Hippocampal formation (tissue), 2 donors: Measurements from ENCODE around the gene NUFIP1.
"Not testable (repeated sequence)": the region's sequence is repeated elsewhere in the genome, so short reads cannot be mapped to it uniquely, and the experiment has no call there.

Experiments
- DNase-seq, 2 donors: peaks; one replicate each; lab custom pipeline; 2025; lab: John Stamatoyannopoulos, UW

The NUFIP1 gene

DNA sequence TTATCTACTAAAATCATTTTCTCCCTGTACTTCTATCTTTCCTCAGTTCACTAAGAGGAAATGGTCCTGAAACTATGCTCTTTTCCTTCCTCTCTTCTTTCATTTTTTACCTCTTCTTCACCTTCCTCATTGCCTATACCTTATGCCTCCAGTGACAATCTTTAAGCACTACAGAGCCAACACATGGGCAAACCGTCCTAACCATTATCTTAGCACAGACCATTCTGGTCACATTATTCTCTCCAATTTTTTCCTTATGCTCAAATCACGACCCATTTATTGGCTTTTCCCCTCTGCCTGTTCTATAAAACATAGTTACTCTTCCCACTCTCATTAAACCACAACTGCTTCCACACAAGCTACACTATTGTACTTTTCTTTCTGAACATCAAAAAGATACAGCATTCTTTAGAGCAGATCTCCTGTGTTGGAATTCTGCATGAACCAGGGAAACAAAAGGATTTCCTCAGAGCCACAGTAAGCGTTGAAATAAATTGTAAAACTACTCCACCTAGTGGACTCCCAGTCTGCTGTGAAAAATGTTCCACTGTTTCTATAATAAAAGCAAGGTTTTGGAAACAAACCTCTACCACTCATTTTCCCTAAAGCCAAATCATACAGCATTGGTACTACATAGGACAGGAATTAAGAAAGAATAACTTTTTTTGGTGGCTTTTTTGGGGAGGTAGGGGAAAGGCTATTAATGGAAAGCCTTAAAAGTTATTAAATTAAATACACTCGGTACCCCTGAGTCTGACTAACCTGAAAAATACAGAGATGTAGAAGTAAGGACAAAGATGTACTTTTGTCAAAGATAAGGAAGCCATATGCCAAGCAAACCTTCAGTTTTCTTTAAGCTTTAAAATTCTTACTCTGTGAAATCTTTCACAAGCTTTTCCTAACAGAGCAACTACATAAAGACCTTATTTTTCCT, 19.5 kb downstream of the NUFIP1 start:
- DNase-seq = peak in 1 of 2 donors; percentile 88

DNA sequence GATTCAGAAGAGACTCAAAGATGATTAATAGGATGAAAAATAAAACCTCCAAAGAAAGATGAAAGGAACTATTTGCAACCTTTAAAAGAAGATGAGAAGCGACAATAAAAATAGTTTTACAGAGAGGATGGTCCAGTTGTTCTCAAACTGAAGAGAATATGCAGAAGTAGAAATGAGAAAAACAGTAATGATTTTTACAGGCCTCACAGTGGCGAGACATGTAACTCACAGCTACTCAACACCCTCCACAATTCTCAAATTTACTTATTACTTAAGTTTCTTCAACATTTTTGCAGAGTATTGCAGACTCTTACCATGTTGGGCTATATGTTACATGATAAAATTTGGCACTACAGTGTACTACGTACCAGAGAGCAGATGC, 20.8 kb downstream of the NUFIP1 start:
- no peak for DNase-seq

DNA sequence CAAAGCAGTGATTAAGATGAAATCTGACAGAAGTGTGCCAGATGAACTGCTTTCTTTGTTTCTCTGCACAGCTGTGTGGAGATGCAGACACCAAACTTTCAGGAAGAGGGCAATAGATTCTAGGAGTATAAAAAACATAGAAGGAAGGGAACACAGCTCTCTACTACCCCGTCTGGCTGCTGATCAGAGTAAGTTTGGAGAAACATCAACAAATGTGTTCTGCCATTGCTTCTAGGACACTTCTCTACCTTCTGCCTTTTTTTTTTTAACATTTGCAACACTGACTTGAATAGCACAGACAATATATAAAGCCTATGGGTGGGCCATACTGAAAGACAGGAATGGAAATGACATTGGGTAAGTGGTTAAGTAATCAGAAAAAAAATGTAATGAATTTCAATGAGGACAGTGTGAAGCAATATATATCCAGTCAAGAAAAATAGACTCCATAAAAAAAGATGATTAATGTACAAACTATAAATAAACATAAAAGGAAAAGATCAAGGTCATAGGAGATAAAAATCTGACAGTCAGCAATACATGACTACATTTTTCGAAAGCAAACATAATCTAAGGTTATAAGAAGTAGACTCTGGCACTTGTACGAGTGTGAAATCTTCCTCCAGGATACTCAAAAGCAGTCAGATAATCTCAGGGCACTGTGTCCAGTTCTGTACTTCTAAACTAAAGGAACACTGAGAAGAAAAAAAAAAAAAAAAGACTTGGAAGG, 21.4 kb downstream of the NUFIP1 start:
- no peak for DNase-seq

DNA sequence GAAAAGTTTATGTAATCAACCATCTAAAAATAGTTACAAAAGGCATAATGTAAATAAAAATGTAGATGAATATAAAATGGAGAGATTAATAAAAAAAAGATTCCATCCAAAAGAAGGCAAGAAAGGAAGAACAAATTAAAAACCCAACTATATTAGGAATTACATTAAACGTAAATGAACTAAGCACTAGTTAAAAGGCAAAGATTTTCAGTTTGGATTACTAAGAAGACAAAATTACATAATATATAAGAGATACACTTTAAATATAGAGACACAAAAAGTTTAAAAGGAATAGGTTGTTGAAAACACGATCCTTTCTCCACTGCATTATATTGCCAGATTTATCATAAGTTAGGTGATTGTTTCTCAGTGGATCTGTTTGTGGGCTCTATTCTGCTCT, 27.3 kb downstream of the NUFIP1 start:
- DNase-seq = no peak

DNA sequence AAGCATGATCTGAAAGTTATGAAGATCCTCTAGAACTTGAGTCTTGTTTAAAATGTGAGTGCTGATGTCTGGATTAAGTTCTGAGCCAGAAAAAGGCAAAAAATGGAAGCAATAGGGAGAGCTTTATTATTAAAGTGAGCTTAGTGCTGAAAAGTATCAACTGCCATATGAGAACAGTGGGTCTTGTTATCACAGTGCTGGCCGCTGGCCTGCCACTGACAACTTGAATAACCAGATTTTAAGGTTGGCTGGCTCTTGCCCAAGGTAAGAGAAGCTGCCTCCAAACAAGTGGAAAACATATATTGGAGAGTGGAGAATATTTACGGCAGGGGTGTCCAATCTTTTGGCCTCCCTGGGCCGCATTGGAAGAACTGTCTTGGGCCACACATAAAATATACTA, 33.9 kb downstream of the NUFIP1 start:
- DNase-seq = no peak

DNA sequence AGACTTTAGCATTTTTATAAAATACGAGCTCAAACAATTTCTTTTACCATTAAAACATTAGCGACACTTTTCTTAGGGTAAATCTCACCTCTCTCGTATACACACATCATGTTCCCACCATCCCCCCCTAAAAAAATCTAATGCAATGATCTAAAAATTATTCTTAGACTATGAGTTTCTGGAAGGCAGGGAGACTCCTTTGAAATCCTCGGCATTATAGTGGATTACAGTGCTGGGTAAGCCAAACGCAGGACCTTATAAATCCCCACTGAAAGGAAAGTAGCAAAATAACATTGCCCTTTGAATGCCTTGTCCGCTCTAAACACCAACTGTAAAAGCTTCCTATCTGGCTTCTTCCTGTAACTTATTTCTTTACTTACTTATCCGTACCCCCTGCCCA, 35.0 kb downstream of the NUFIP1 start:
- DNase-seq = no peak

DNA sequence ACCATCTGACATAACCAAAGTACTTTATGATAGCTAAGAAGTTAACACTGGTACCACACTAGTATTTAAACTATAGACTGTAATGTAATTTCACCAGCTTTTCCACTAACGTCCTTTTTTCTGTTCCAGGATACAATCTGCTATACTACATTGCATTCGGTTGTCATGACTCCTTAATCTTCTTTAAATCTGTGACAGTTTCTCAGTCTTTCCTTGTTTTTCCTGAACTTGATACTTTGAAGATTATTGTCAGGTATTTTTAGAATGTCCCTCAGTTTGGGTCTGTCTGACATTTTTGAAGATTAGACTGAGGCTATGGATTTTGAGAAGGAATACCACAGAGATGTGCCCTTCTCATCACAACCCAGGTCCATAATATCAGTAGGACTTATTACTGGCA, 36.6 kb downstream of the NUFIP1 start:
- no peak for DNase-seq

DNA sequence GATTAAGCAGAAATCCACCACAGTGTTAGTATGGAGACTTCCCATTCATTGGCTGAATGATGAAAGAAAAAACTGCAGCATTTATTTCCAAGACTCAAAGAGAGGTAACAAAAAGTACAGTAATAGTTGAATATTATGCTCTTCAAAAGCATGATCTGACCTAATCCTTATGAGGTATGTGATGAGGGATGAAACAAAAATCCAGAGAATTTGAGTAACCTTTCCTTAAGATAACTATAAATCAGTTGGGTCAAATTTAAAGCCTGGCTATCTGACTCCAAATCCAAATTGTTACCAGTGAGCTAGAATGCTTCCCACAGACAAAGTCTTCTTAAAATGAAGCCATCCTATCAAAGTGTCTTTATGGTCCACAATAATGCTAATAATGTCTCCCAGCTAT, 38.1 kb downstream of the NUFIP1 start:
- DNase-seq = no peak

DNA sequence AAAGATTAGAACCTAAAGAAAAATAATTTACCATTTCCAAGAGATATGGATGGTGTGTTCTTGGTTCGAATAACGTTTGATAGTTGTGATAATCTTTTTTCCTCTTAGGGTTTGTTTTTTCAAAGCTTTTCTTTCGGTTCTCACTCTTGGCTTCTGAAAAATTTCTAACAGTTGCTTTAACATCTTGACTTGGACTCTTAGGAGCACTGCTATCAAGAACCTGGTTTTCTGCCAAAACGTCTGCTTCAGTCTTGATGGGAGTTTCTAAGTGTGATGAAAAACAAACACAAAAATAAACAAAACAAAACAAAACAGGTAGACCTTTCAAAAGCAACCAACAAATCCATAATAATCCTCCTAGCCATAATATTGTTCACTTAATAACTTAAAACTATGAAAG, 45.9 kb downstream of the NUFIP1 start:
- not testable (repeated sequence) for DNase-seq

DNA sequence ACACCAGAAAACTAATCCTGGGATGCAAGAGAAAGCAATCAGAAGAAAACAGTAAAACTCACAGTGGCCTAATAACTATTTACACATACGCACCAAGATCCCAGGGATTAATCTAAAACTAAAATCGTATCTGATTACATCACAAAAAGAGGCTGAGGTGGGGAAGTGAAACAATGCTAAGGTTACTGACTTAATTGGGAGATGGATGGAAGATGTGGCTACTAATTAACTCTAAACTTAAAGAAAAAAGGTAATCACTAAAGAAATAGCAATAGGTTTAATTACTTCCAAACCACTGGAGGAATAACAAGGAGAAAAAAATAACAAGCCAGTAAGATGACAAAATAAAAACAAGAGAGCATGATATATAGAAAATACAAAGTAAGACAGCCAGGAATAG, 50.4 kb downstream of the NUFIP1 start:
- no peak for DNase-seq

DNA sequence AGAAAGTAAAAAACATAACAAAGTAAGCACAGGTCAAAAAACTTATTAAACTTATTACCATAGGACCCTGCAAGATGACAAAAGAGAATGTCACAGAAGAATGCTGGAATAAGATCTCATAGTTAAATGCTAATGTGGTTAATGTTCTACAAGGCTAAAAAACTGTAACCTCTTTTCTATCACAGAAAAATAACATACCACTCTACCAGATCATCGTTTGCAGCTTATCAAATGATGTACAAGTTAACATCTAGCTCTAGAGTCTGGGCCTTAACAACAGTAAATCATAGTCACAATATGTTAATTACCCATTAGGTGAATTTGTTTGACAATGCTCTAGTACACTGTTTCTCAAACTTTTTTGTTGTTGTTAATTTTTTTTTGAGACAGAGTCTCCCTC, 53.0 kb downstream of the NUFIP1 start:
- DNase-seq = no peak

DNA sequence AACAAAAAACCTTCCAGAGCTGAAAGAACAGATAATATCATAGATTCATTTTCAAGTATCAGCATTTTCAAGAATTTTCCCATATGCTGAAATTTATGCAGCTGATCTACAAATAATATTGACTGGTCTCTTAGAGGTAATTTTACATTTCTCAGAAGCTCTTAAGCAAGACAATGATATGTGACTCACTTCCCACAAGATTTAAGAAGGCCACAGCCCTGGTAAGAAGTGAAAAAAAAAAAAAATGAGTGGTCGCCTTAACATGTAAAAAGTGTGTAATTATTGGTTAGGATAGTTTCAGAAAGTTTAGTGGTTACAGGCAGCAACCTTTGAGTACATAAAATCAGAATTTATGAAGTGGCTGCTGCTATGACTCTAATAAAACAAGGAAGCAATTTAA, 54.5 kb downstream of the NUFIP1 start:
- DNase-seq = no peak

DNA sequence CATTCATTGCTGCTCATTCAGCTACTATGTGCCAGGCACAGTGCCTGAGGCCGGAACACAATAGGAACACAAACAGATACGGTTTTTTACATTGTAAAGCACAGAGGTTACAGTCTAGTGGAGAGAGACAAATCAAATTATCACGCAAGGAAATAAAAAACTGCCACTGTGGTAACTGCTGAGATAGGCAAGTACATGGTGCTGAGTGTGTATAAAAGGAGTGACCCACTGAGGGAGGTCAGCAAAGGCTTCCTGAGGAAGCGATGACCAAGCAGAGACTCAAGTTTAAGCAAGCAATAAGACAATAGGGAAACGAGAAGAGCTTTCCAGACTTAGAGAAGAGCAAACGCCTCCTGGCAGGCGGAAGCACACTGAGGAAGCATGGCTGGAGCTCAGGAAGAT, 56.4 kb downstream of the NUFIP1 start:
- DNase-seq = no peak

DNA sequence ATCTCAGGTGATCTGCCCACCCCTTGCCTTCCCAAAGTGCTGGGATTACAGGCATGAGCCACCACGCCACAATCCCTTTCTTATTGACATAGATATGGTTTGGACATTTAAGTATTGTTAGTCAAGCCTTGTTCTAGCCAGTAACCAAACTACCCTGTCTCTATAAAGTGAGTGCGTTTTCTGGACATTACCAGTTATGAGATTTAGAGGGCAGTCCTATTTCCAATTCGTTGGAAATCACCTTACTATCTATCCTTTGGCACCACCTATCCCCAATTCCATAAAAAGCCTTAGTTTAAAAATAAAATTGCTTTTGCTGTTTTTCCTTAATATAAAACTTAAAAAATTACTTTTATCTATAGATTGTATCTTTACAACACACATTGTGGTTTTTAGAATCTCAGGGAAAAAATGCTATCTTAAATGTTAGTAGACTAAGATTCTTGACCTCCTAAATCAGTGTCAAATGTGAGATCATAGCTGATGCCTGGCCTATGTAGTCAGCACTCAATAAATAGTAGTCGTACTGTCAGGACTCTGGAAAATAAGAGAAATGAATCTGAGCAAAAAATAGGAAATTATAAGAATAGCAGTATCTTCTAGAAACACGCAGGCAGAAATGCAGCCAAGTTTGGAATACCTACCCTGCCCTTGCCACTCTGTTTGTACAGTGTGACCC, 57.0 kb downstream of the NUFIP1 start:
- no peak for DNase-seq

DNA sequence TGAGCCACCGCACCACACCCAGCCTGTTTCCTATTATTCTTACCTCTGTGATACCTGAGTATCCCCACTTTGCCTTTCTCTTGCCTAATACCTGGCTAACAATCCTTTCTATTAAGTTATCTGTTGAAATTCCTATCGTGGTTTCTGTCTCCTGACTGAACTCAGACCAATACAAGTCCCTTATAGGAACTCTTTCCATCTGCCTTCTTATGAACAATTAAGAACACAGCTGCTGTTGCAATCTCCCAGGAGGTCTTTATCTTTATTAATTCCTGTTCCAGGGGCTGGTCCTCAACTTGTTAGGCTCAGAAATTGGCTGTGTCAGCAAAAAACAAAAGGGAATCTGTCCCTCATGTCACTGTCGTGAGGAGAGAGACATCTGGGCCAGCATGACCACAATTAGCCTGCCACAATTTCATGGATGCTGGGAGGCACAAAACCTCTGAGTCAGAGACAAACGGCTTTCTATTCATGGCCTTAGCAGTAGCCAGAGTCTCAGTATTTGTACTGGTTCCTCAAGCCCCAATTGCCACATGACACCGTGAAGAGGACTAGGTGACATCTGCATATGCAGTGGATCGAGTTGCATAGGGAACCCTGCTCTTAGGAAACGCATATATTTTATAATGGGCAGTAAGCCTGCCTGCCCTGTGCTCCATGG, 58.2 kb downstream of the NUFIP1 start:
- no peak for DNase-seq

DNA sequence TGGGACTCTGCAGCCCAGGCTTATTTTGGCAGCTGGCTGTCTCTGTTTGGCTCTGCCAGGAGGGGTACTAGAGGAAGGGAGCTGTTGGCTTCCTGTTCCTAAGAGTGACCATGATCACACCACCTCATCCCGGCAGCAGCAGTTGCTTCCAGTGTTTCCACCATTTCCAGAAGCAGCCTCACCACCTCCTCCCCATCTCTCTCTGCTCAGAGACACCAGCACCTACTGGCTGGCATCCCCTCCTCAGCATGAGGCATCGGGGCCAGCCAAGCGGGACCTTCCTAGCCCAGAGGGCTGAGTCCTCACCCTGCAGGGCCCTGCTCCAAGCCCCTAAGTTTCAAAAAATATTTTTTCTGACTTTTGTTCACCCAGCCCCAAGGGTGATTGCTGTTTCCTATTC, 59.0 kb downstream of the NUFIP1 start:
- no peak for DNase-seq

DNA sequence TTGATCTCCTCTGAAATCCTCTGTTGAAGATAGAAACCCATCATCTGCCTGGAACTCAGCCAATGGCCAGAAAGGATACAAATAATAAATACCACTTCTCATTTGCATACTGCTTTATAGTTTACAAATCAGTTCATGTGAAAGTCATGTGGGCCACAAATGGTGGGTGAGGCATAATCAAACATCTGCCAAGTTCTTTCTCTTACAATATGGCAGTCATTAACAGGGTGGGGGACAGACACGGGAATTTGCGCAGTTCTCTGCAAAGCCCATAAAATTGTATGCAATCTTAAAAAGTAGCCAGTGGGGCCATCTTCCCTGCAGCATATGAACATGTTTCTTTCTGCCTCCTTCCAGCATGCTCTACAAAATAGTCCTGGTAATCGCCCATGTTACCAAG, 59.6 kb downstream of the NUFIP1 start:
- DNase-seq = no peak

DNA sequence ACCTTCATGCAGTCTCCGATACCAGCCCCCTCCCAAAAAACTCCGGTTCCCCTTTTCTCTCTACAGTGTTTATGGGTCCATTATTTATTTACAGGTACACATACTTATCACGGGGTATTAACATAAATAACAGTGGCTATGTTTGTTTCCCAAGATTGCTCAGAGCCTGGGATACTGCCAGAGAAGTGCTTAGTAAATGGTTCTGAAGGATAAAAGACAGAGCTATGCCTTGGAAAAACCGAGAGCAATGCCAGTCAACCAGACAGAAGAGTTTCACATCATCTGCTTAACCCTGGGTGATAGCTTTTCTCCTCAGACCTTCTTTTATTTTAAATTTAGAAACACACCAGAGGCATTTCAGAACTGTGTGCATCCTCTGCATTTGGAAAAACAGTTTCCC, 61.3 kb downstream of the NUFIP1 start:
- DNase-seq = no peak

DNA sequence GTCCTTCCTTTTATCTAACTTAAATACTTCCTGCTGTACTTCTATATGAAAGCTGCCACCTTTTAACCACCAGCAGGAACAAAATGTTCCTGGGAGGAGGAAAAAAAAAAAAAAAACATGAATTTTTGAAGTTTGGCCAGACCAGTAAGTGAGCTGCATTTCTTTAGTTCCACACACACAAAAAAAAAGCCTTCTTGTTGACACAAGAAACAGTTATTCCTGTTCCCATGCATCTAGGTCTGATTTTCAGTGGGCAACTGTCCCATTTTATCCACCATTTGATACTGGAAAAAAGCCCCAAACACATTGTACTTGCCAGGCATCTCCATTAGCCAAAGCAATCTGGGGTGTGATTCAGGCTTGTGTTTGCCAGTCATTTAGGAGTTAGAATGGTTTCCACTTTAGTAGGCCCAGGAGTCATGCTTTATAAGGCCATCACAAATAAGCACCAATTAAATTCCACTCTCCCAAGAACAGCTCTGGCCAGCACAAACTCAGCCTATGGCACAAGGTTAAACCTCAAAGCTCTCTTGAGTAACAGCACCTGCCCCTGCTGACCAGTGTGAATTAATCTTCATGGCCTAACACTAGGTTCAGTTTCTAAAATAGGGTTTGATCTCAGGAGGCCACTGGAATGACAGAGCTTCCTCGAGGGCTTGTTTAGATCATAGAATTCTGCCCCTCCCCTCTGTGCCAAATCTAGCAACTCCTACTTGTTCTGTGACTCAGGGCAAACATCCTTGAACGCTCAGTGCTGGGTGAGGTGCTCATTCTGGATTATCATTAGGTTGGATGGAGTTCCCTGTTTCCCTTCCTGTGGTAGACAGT, 67.1 kb downstream of the NUFIP1 start:
- DNase-seq = no peak

DNA sequence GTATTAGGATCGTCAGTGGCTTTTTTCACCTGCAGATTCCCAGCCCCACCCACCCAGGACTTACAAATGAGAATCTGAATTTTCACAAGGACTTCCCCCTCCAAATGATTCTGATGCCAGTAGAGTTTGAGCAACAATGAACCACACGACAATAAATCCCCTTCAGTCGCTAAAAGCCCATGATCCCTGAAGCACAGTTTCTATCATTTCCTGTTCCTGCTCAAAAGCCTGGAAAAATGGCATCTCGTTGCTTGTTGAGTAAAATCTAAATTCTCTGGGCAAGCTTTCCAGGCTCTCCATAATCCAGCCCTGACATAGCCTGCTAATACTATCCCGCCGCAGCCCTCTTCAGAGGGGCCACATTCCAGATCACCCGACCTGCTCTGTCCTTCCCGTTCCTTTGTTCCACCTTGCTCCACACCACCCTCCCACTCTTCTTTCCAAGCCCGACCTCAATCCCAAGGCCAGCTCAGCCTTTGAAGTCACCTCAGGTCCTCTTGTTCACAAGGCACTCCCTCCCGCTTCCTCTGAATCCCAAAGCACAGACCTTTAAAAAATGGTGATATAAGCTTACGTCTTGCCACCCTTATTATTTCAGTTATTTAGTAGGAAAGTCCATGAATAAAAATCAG, 67.9 kb downstream of the NUFIP1 start:
- DNase-seq = no peak

DNA sequence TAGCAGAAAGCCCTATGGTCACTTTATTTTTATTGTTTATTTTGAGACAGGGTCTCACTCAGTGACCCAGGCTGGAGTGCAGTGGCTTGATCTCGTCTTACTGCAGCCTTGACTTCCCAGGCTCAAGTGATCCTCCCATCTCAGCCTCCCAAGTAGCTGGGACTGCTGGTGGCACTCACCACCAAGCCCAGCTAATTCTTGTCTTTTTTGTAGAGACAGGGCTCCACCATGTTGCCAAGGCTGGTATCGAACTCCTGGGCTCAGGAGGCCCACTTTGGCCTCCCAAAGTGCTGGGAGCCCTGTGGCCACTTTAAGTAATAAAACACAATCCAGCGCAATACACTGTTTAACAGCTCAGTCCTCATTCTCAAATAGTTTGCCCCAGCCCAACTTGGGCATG, 69.3 kb downstream of the NUFIP1 start:
- DNase-seq = no peak
